22Rv1 (cell line): ENCODE results near the gene ABRAXAS1.
A peak's percentile ranks its signal among the peaks of the same experiment; 100 is the strongest.

ENCODE experiments used
- H3K27ac ChIP-seq: fragments of 450-650 bp; 2 replicates; pipeline ENCODE4 v1.5.1; 2017
- CTCF ChIP-seq: fragments of 450-650 bp; IDR thresholded peaks from 2 replicates; pipeline ENCODE4 v1.5.1; 2017; ENCODE audit warnings: mild to moderate bottlenecking
- ZFX ChIP-seq: fragments of 450-650 bp; IDR thresholded peaks from 2 replicates; pipeline ENCODE4 v1.6.1; 2017; ENCODE audit warnings: antibody characterized with exemption, borderline replicate concordance

ABRAXAS1 gene

GRCh38 chr4:83473966-83474365 is 10.9 kb downstream of the ABRAXAS1 start:
- no peak for TF ChIP-seq CTCF
- no peak for TF ChIP-seq ZFX
- H3K27ac ChIP-seq, result no peak overlapping the region

GRCh38 chr4:83473423-83473822 is 11.5 kb downstream of the ABRAXAS1 start:
- no peak for TF ChIP-seq CTCF
- H3K27ac ChIP-seq, result no peak overlapping the region

GRCh38 chr4:83456184-83456501 is 28.8 kb downstream of the ABRAXAS1 start:
- H3K27ac ChIP-seq, result peak overlapping the region; percentile 78
- TF ChIP-seq ZFX, result no peak
- no peak for TF ChIP-seq CTCF

GRCh38 chr4:83455281-83456183 is 29.4 kb downstream of the ABRAXAS1 start, which contains the start of the genes HELQ and MRPS18C:
TSS of gene HELQ (minus strand) at chr4:83455823. CDS start at chr4:83455693, 130 bp downstream.
TSS of gene MRPS18C (plus strand) at chr4:83456058. CDS start at chr4:83456078, 20 bp downstream.
- no peak for TF ChIP-seq ZFX
- no peak for TF ChIP-seq CTCF
- H3K27ac ChIP-seq, result peak within 1 kb of the TSS; percentile 78

GRCh38 chr4:83454686-83455085 is 30.2 kb downstream of the ABRAXAS1 start:
- H3K27ac ChIP-seq, result peak overlapping the region; percentile 78

GRCh38 chr4:83449009-83449408 is 35.9 kb downstream of the ABRAXAS1 start:
- no peak overlapping the region for H3K27ac ChIP-seq
- TF ChIP-seq ZFX (no peak), CTCF (no peak)

More at GRCh38 chr4:83454686-83455085, 30.2 kb downstream of the ABRAXAS1 start:
- no peak for TF ChIP-seq ZFX
- no peak for TF ChIP-seq CTCF

GRCh38 chr4:83440899-83441298 is 44.0 kb downstream of the ABRAXAS1 start:
- TF ChIP-seq CTCF, result no peak
- no peak for TF ChIP-seq ZFX
- H3K27ac ChIP-seq, result no peak overlapping the region
